Heart left ventricle (tissue), 16 donors: ENCODE data around the gene RBM4. TPM values are rescaled to one million over a fixed set of nuclear protein-coding genes. Genes with fewer than 3 reads are reported as not detected.

Source experiments
- ATAC-seq, 4 donors: fragments of 200-7000 bp; cut with Tn5 transposase; one replicate each; pipeline ENCODE4 v1.9.1; 2020 to 2022; ENCODE audit warnings: moderate library complexity in 4 of 4, mild to moderate bottlenecking in 3 of 4, moderate number of reproducible peaks in 1 of 4
- DNase-seq, 5 donors: peaks; one replicate each; pipeline ENCODE4 v3.0.0-alpha.2; 2020
- H3K27ac ChIP-seq, 12 donors: fragments of 200-600 bp; sonication (generic) in 4 of 12; one replicate each; pipeline versions ENCODE4 v1.5.0 to v1.8.0; 2016 to 2022; ENCODE audit warnings: mild to moderate bottlenecking in 2 of 12
- H3K27me3 ChIP-seq, 9 donors: fragments of 200-600 bp; sonication (generic) in 2 of 9; one replicate each; pipeline versions ENCODE4 v1.5.1 to v1.8.0; 2016 to 2022; ENCODE audit warnings: mild to moderate bottlenecking in 3 of 9
- H3K36me3 ChIP-seq, 9 donors: fragments of 200-600 bp; sonication (generic) in 2 of 9; one replicate each; pipeline versions ENCODE4 v1.5.0 to v1.8.0; 2018 to 2022; ENCODE audit warnings: mild to moderate bottlenecking in 2 of 9
- H3K4me1 ChIP-seq, 12 donors: fragments of 200-600 bp; sonication (generic) in 4 of 12; one replicate each; pipeline versions ENCODE4 v1.5.0 to v1.8.0; 2016 to 2022; ENCODE audit warnings: mild to moderate bottlenecking in 3 of 12
- H3K4me3 ChIP-seq, 12 donors: fragments of 200-600 bp; sonication (generic) in 4 of 12; one replicate each; pipeline versions ENCODE4 v1.5.0 to v1.8.0; 2017 to 2022; ENCODE audit warnings: mild to moderate bottlenecking in 9 of 12, moderate library complexity in 4 of 12
- H3K9me3 ChIP-seq, 12 donors: fragments of 200-600 bp; sonication (generic) in 4 of 12; one replicate each; pipeline versions ENCODE4 v1.5.0 to v1.8.0; 2016 to 2022; ENCODE audit warnings: mild to moderate bottlenecking in 1 of 12
- CTCF ChIP-seq, 12 donors: fragments of 200-600 bp; sonication (generic) in 4 of 12; IDR thresholded peaks; one replicate each; pipeline versions ENCODE4 v1.5.0 to v1.8.0; 2018 to 2022; ENCODE audit warnings: antibody characterized with exemption in 12 of 12, mild to moderate bottlenecking in 5 of 12
- POLR2A ChIP-seq, 2 donors: fragments of 450-650 bp; IDR thresholded peaks; one replicate each; pipeline ENCODE4 v1.6.1; 2017; ENCODE audit warnings: antibody characterized with exemption in 2 of 2, mild to moderate bottlenecking in 2 of 2, moderate library complexity in 2 of 2
- WGBS, 4 donors: extraction: QIAGEN DNeasy Blood & Tissue Kit in 2 of 4; methylation state at CpG; one replicate each; pipeline versions ENCODE4 v1.1.5 to v1.1.7; 2013 to 2018; 5-methylcytosine and 5-hydroxymethylcytosine counted together
- intact Hi-C, 10 donors: fragments of 100-400 bp; cut with DNase I; formaldehyde crosslinking; loops; one replicate each; pipeline versions ENCODE4 v1.11.1 to v1.14.2; 2022
- polyA plus RNA-seq, 2 donors: library from polyadenylated mRNA; stranded (reverse); fragments of 200-250 nt; gene quantifications; one replicate each; pipeline ENCODE4 v1.2.3, GENCODE V29; 2013
- total RNA-seq, 9 donors: library from RNA; depleted of rRNA in 2 of 9; stranded (reverse); fragments of >200 nt in 2 of 9; fragmentation: NEBNext Ultra II Directional in 3 of 9; extraction: Animal tissue kit (Norgen Biotek cat#: 25700) in 3 of 9; gene quantifications; one replicate each; pipeline versions ENCODE4 v1.1.0 to v1.2.4, GENCODE V29; 2016 to 2023
- donor health status: ischemic (EF 13 %, LVEDD 7.1; RV severe dilation, severe dysfunction).
- donor health status: healthy with polysubstance abuse.
- donor health status: DM: no; HTN: yes; CAD: no.
- donor health status: DM: no; HTN: no; CAD: no.
- donor health status: ischemic (EF 25% LVEDD 6.9; RV normal size, moderate dysfunction).
- donor health status: ischemic (EF 25% LVEDD 5.7; RV mildly dilated, moderate dysfunction).
- donor health status: healthy.
- donor health status: DM: yes; HTN: yes; CAD: no.
- donor health status: ischemic (EF 35%, LVEDD 5.7; RV mildly dilated, moderate dysfunction).
- donor health status: nonischemic (EF 11% LVEDD 7.7; RV severe dilation, severe dysfunction).
- donor health status: DM: yes; HTN: yes; CAD: no.
- donor health status: PGD.
- donor health status: ischemic (EF 29% LVEDD 5.4; RV normal size, mild dysfunction).
- donor health status: nonischemic (EF 23%, LVEDD 6.1; RV moderate dilation, normal function).

Gene RBM4
- total and polyA plus RNA-seq, 11 donors, result 46.4 to 89.4 (median 56.6) TPM

- WGBS, 4 donors, result 0 to 1% (median 0%) methylated on average over 19 to 38 of the region's 38 CpGs
- intact Hi-C loops, result loop anchor here in 3 of 10 donors (2.0 to 5.0 kb wide), 4 partner anchors 22 to 340 kb away; partner anchors contain the start of genes CCDC87 (in 1 of the 3), CCS (in 1 of the 3), PC (in 1 of the 3) and RBM4 (in 1 of the 3)
- Histone ChIP-seq H3K9me3 (no peaks in the 10 kb centered on the region), H3K36me3 (peaks cover 0 to 16% (median 10%) of the 10 kb centered on the region in 9 donors), H3K27ac (peak overlapping the region; percentile 62 to 98 (median 93)), H3K4me1 (peaks cover 2 to 57% (median 44%) of the 10 kb centered on the region in 12 donors), H3K4me3 (peak overlapping the region; percentile 75 to 98 (median 86)), H3K27me3 (no peaks in the 10 kb centered on the region)
- DNase-seq, result peak in 4 of 5 donors; percentile 75 to 86 (median 80)
- ATAC-seq, result peak; percentile 3 to 49 (median 40)
- no peak for TF ChIP-seq POLR2A (IDR thresholded peaks at IDR 0.05)
- TF ChIP-seq CTCF (IDR thresholded peaks at IDR 0.05), result no peak
Measured at GRCh38 chr11:66617155-66617834, 21.2 kb upstream of the RBM4 start.

- ATAC-seq (peak; percentile 5 to 31 (median 20)), DNase-seq (no peak)
- Histone ChIP-seq H3K9me3 (no peaks in the 10 kb centered on the region), H3K27me3 (no peaks in the 10 kb centered on the region), H3K4me1 (peaks cover 6 to 75% (median 62%) of the 10 kb centered on the region in 12 donors), H3K27ac (peak overlapping the region in 11 of 12 donors; percentile 23 to 98 (median 89)), H3K36me3 (peaks cover 0 to 33% (median 23%) of the 10 kb centered on the region in 9 donors), H3K4me3 (peak overlapping the region in 10 of 12 donors; percentile 75 to 98 (median 86))
- intact Hi-C loops, result loop anchor here in 1 of 10 donors (1.0 to 5.0 kb wide), 2 partner anchors 18 to 338 kb away; partner anchors contain the start of gene PC
- WGBS, 4 donors, result 29 to 45% (median 35%) methylated on average over 4 of the region's 4 CpGs
- no peak for TF ChIP-seq CTCF (IDR thresholded peaks at IDR 0.05)
- no peak for TF ChIP-seq POLR2A (IDR thresholded peaks at IDR 0.05)
Measured at GRCh38 chr11:66619080-66619554, 19.4 kb upstream of the RBM4 start.

- ATAC-seq (peak in 2 of 4 donors; percentile 4 to 12), DNase-seq (no peak)
- intact Hi-C loops, result loop anchor here in 2 of 10 donors (10.0 kb wide), 1 partner anchor 50 kb away; the partner anchor contains the start of gene RBM4B (in 2 of the 2)
- 70 to 82% (median 76%) methylated on average over 16 of the region's 16 CpGs for WGBS, 4 donors
- Histone ChIP-seq H3K4me3 (no peak overlapping the region), H3K27ac (peak overlapping the region in 1 of 12 donors; percentile 98), H3K36me3 (peaks cover 3 to 86% (median 76%) of the 10 kb centered on the region in 9 donors), H3K27me3 (no peaks in the 10 kb centered on the region), H3K4me1 (peaks cover 6 to 70% (median 57%) of the 10 kb centered on the region in 12 donors), H3K9me3 (no peaks in the 10 kb centered on the region)
- TF ChIP-seq CTCF (IDR thresholded peaks at IDR 0.05) (no peak), POLR2A (IDR thresholded peaks at IDR 0.05) (no peak)
Measured at GRCh38 chr11:66624450-66624849, 14.1 kb upstream of the RBM4 start.
